ENCODE results near the gene NEXMIF.
"Not testable (repeated sequence)": the region's sequence is repeated elsewhere in the genome, so short reads cannot be mapped to it uniquely, and the experiment has no call there.

Gene NEXMIF

GRCh38 chrX:74788545-74789086 is 136.6 kb downstream of the NEXMIF start:
- DNase-seq, result no peak

GRCh38 chrX:74784629-74785028 is 140.6 kb downstream of the NEXMIF start:
- DNase-seq, result no peak

GRCh38 chrX:74781507-74782034 is 143.7 kb downstream of the NEXMIF start:
- DNase-seq, result no peak

GRCh38 chrX:74779175-74779574 is 146.1 kb downstream of the NEXMIF start:
- no peak for DNase-seq

GRCh38 chrX:74774988-74775387 is 150.3 kb downstream of the NEXMIF start:
- DNase-seq, result no peak

GRCh38 chrX:74736450-74736849 is 188.8 kb downstream of the NEXMIF start:
- no peak for DNase-seq

GRCh38 chrX:74705269-74705668 is 220.0 kb downstream of the NEXMIF start:
- DNase-seq, result no peak

- DNase-seq, result not testable (repeated sequence)
Observed at GRCh38 chrX:74701343-74701742, 223.9 kb downstream of the NEXMIF start.

- no peak for DNase-seq
Observed at GRCh38 chrX:74684466-74684865, 240.8 kb downstream of the NEXMIF start.
